NCI-H345 treated with DMSO at 0.1 percent for 48 hours (cell line): Measurements from ENCODE around the gene RDH11.

Experiments used
- DNase-seq: peaks from one replicate; lab custom pipeline; 2025; ENCODE audit not compliant: unreplicated experiment; lab: John Stamatoyannopoulos, UW

RDH11 gene

GRCh38 chr14:67650694-67651093, 44.9 kb downstream of the RDH11 start:
- no peak for DNase-seq

DNA sequence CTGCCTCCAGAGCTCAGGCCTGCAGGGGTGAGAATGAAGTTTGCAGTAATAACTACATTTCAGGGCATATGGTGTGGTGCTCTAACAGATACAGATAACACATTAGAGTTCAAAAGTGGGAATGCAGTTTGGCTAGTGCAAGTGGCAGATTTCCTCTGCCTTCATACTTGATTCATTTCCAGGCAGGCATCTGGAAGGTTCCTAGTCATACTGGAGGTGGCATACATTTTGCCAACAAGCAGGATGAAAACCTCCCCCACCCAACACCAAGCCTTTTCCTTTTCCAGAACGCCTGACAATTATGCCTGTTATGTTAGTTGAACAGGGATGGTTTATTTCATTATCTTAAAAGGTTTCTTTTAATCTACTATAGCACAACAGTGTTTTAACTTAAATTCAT, 45.4 kb downstream of the RDH11 start:
- DNase-seq = no peak

GRCh38 chr14:67646131-67646530, 49.4 kb downstream of the RDH11 start:
- DNase-seq = no peak

DNA sequence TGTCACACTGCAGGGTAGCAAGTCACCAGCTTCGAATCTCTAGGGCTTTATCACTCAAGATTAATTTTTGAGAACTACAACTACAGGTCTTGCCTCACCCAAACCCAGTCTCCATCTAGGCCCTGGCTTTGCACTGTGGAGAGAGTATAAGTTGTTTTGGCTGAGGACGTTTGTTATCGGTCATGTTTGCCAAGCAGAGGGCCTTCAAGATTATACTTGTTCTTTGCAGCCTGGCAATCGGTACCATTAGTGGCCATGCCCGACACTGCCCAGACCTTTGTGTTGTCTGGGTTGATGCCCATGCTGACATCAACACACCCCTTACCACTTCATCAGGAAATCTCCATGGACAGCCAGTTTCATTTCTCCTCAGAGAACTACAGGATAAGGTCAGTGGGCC, 50.1 kb downstream of the RDH11 start:
- no peak for DNase-seq

DNA sequence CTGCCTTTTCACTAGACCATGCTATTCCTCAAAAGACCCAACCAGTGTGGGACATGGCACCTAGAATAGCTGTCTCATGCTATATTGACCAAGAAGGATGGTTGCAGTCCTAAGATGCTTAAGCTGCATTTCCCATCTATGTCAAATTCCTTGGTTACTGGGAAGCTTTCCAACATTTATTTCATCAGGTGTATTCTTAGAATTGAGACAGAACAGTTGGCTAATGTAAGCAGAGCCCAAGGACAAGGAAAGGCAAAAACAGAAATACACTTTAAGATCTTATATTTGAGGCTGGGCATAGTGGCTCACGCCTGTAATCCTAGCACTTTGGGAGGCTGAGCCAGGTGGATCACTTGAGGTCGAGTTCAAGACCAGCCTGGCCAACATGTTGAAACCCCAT, 51.1 kb downstream of the RDH11 start:
- DNase-seq = no peak

DNA sequence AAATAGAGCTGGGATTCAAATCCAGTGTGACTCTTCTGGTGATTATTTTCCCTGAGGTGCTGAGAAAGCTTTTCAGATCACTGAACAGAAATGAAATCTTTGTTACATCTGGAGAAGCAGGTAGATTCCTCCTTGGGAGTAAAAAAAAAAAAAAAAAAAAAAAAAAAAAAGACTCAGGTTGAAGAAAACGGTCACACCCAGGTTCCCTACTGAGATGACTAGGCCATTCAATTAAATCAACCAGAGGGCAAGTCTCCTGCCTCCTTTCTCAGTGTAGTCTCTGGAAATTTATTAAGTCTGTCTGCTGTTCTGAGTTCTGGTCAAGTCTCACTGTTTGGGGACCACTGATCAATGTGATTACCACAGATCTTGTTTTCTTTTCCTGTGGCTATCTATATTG, 51.9 kb downstream of the RDH11 start:
- DNase-seq = no peak

- DNase-seq = no peak
Observed at GRCh38 chr14:67641902-67642749, 53.4 kb downstream of the RDH11 start.

- DNase-seq = no peak
Observed at GRCh38 chr14:67641480-67641879, 54.1 kb downstream of the RDH11 start.

GRCh38 chr14:67638642-67639041, 56.9 kb downstream of the RDH11 start:
- no peak for DNase-seq

DNA sequence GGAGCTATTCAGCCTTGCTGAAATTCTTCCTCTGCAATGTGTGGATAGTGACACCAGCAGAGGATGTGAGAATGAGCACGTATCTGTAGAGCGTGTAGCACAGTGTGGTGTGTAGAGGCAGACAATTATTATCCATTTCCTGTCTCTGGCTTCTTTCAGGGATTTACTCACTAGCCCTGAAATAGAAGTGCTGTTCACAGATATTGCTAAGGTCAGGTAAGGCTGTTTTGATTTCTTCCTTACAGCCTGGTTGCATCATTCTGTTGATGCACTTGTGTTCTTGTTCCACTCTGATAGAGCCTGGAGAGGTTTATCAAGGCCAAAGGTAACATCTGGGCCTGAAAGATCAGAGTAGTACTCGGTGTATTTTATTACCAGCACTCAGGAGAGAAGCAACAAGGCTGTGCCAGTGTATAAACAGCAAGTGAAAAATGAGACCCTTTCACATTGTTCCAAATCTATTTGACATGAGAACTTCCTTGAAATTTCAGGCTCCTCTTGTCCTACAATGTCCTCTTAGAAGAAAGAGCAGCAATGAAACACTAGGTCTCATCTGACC, 59.1 kb downstream of the RDH11 start:
- no peak for DNase-seq

DNA sequence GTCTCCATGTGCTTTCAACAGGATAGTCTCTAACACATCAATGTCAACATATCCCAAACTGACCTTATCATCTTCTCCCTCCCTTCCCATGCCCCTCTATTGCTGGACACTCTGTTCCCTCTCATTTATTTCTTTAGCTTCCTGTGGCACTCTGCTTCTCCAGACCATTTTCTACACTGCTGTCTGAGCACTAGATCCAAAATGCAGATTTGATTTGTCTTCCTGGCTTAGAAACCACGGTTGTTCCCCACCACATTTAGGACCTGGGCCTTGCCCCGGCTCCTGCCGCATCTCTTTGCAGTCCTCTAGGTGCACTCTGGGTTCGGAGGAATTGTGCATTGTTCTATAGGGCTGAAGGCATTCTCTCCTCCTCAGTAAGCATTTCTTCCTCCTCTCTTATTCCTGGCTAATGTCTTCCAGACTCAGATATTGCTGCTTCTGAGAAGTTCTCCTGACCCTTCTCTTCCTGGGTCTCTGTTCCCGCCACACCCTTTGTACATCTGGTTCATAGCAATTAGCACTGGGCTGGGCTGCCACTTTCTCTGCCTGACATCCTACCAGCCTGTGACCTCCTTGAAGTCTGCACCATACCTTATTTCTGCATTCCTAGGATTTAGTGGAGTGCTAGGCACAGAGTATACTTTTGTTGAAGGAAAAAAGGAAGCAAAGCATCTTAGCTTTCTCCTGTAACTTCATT, 62.0 kb downstream of the RDH11 start:
- DNase-seq = no peak

GRCh38 chr14:67630938-67631337, 64.6 kb downstream of the RDH11 start:
- no peak for DNase-seq

DNA sequence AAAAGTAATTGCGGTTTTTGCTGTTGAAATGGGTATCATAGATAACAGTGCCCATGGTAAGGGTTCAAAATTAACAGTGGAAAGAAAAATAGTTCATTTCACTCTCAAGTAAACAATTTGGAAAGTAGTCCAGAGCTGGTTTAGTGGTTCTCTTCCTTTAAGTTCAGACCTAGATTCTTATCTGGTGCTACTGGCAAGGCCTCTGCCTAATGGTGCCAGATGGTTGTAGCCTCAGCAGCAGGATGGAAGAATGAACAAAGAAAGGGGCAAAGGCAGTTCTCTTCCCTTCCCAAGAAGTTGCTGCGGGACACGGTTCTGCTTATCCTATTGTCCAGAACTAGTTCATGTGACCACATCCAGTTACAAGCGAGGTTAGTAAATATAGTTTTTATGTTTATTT, 65.4 kb downstream of the RDH11 start:
- no peak for DNase-seq

DNA sequence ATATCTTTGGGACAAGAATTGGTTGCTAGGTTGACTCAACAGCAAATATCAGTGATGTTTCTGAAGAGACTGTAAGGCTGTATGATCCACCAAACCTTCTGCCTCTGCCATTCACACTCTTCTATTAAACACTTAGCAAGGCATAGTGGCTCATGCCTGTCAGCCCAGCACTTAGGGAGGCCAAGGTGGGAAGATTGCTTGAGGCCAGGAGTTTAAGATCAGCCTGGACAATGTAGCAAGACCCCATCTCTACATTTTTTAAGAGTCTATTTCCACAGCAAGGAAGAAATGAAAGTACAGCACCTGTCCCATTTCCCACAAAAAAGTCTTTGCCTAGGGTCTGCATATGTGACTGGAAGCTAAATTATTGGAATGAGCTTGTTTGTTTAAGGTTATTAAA, 68.0 kb downstream of the RDH11 start:
- no peak for DNase-seq
